ENCODE data around the gene USP21. TPM values are rescaled to one million over a fixed set of nuclear protein-coding genes. Genes with fewer than 3 reads are reported as not detected.

USP21 gene
- total RNA-seq, 6 donors from 2014 or later, result 14.1 to 48.2 (median 21.8) TPM

- Histone ChIP-seq H3K9me3 (no peaks in the 10 kb centered on the region), H3K36me3 (no peaks in the 10 kb centered on the region), H3K4me3 (no peak overlapping the region), H3K4me1 (peaks cover 3 to 17% (median 13%) of the 10 kb centered on the region in 4 donors), H3K27me3 (no peaks in the 10 kb centered on the region), H3K27ac (no peak overlapping the region)
- peak in 1 of 2 donors; percentile 78 for DNase-seq
- no peak for TF ChIP-seq CTCF (IDR thresholded peaks at IDR 0.05)
- TF ChIP-seq POLR2AphosphoS5 (IDR thresholded peaks at IDR 0.05), result no peak
- no peak for TF ChIP-seq POLR2A (IDR thresholded peaks at IDR 0.05)
- TF ChIP-seq EP300 (IDR thresholded peaks at IDR 0.05), result no peak
- WGBS, 2 donors, result 97% methylated on average over 29 of the region's 29 CpGs
- ATAC-seq (ENCODE audit: low FRiP score in 2 of 2), result no peak
Measured at GRCh38 chr1:161140755-161141400, 18.4 kb upstream of the USP21 start.

- no peak for DNase-seq
- no peaks in the 10 kb centered on the region for H3K27me3 ChIP-seq
- no peak for TF ChIP-seq POLR2AphosphoS5 (IDR thresholded peaks at IDR 0.05)
- no peak for TF ChIP-seq POLR2A (IDR thresholded peaks at IDR 0.05)
- TF ChIP-seq CTCF (IDR thresholded peaks at IDR 0.05), result no peak
- TF ChIP-seq EP300 (IDR thresholded peaks at IDR 0.05), result no peak
- no peaks in the 10 kb centered on the region for H3K9me3 ChIP-seq
- 77 to 92% methylated on average over 3 of the region's 3 CpGs for WGBS, 2 donors
- H3K27ac ChIP-seq, result no peak overlapping the region
- ATAC-seq (ENCODE audit: low FRiP score in 2 of 2), result no peak
- H3K4me1 ChIP-seq, result no peaks in the 10 kb centered on the region
- H3K4me3 ChIP-seq, result no peak overlapping the region
- no peaks in the 10 kb centered on the region for H3K36me3 ChIP-seq
Measured at GRCh38 chr1:161145832-161146231, 13.5 kb upstream of the USP21 start.

GRCh38 chr1:161153176-161153575, 6.1 kb upstream of the USP21 start:
- Histone ChIP-seq H3K27me3 (no peaks in the 10 kb centered on the region), H3K4me3 (peak overlapping the region; percentile 61 to 89 (median 76)), H3K36me3 (peaks cover 0 to 9% (median 7%) of the 10 kb centered on the region in 4 donors), H3K9me3 (no peaks in the 10 kb centered on the region), H3K27ac (peak overlapping the region; percentile 94 to 98 (median 94)), H3K4me1 (peaks cover 9 to 20% (median 11%) of the 10 kb centered on the region in 4 donors)
- no peak for TF ChIP-seq POLR2A (IDR thresholded peaks at IDR 0.05)
- no peak for TF ChIP-seq POLR2AphosphoS5 (IDR thresholded peaks at IDR 0.05)
- TF ChIP-seq EP300 (IDR thresholded peaks at IDR 0.05), result no peak
- no peak for TF ChIP-seq CTCF (IDR thresholded peaks at IDR 0.05)
- ATAC-seq (ENCODE audit: low FRiP score in 2 of 2) (no peak), DNase-seq (no peak)
- 21 to 24% methylated on average over 9 of the region's 9 CpGs for WGBS, 2 donors

DNA sequence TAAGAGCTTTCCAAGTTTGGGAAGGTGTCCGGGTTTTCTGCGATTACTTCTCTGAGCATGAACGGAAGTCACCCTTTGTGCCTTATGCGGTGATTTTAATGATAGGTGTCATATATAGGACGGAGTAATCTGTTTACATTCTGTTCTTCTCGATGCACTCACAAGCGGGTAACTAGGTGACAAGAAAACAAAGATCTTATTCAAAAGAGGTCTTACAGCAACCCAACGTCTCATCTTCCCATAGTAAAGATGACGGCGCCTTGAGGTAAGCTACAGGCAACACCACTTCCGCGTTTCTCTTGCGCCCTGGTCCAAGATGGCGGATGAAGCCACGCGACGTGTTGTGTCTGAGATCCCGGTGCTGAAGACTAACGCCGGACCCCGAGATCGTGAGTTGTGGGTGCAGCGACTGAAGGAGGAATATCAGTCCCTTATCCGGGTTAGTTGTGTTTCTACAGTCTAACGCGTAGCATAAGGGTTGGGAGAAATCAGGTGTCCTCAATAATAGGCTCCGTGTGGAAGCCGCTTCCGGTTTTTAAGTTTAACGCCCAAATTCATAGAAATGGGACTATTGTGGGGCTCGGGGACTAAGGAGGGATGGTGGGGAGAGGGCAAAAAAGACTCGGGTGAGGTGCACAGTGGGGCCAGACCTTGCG, 5.5 kb upstream of the USP21 start, which contains the start of gene UFC1:
UFC1 (plus strand) TSS at position 297 of the 656 bp plus-strand sequence; CDS start at position 317, 20 bp downstream.
- DNase-seq (peak in 1 of 2 donors; percentile 84), ATAC-seq (ENCODE audit: low FRiP score in 2 of 2) (peak; percentile 94 to 97)
- no peaks in the 10 kb centered on the region for H3K9me3 ChIP-seq
- H3K36me3 ChIP-seq, result peaks cover 0 to 13% (median 7%) of the 10 kb centered on the region in 4 donors
- H3K27me3 ChIP-seq, result no peaks in the 10 kb centered on the region
- peak within 1 kb of the TSS; percentile 61 to 89 (median 76) for H3K4me3 ChIP-seq
- H3K4me1 ChIP-seq, result peaks cover 11 to 26% (median 13%) of the 10 kb centered on the region in 4 donors
- 0 to 1% methylated on average over 31 to 33 of the region's 33 CpGs for WGBS, 2 donors
- peak; percentile 63 to 80 for TF ChIP-seq POLR2AphosphoS5 (IDR thresholded peaks at IDR 0.05)
- no peak for TF ChIP-seq CTCF (IDR thresholded peaks at IDR 0.05)
- no peak for TF ChIP-seq EP300 (IDR thresholded peaks at IDR 0.05)
- TF ChIP-seq POLR2A (IDR thresholded peaks at IDR 0.05), result peak in 3 of 4 donors; percentile 30 to 66 (median 50)
- H3K27ac ChIP-seq, result peak within 1 kb of the TSS; percentile 94 to 98 (median 94)
